HEK293 (cell line): ENCODE results near the gene RFLNA.
A peak's percentile ranks its signal among the peaks of the same experiment; 100 is the strongest.

Source experiments
- CTCF ChIA-PET: fragments of 350-600 bp; formaldehyde crosslinking; extraction: SDS; loops from one replicate; lab custom pipeline; 2021; ENCODE audit warnings: antibody characterized with exemption; lab: Yijun Ruan, JAX
- POLR2A ChIA-PET: fragments of 300-600 bp; formaldehyde crosslinking; extraction: SDS; loops from one replicate; lab custom pipeline; 2020; ENCODE audit warnings: antibody characterized with exemption, inconsistent platforms; lab: Yijun Ruan, JAX
- H3K27ac ChIP-seq: fragments of 200-500 bp; sonication (Bioruptor generic); 2 replicates; pipeline ENCODE4 v1.5.1; 2014; ENCODE audit warnings: low read depth, low read length, control low read depth, inconsistent platforms; ENCODE audit errors: extremely low read depth
- H3K36me3 ChIP-seq, 2 experiments: fragments of 200-500 bp in 1 of 2; sonication (Bioruptor generic) in 1 of 2; 1 replicate in 1 of 2; 2 replicates in 1 of 2; pipeline ENCODE4 v1.5.1; 2014 to 2017; ENCODE audit warnings: inconsistent platforms in 2 of 2, low read length in 2 of 2; ENCODE audit not compliant: control insufficient read depth in 2 of 2, insufficient read depth in 1 of 2
- H3K4me1 ChIP-seq: fragments of 200-500 bp; sonication (Bioruptor generic); 2 replicates; pipeline ENCODE4 v1.5.1; 2014; ENCODE audit warnings: mild to moderate bottlenecking, low read length, inconsistent platforms; ENCODE audit not compliant: control insufficient read depth, insufficient read depth
- H3K4me3 ChIP-seq: 2 replicates; pipeline ENCODE4 v1.5.1; 2011; ENCODE audit warnings: low read depth, mild to moderate bottlenecking, control low read depth, low read length, moderate library complexity
- H3K9me3 ChIP-seq: fragments of 200-500 bp; sonication (Bioruptor generic); 2 replicates; pipeline ENCODE4 v1.5.1; 2014; ENCODE audit warnings: low read depth, low read length, inconsistent platforms; ENCODE audit not compliant: control insufficient read depth, insufficient read depth
- PBX3 ChIP-seq: sonication (generic); formaldehyde crosslinking; IDR thresholded peaks from 2 replicates; pipeline ENCODE4 v1.8.1; 2022; ENCODE audit warnings: mild to moderate bottlenecking, moderate library complexity, missing genetic modification reagents
- REPIN1 ChIP-seq: fragments of 450-650 bp; formaldehyde crosslinking; IDR thresholded peaks from 2 replicates; pipeline ENCODE4 v1.5.1; 2017; ENCODE audit warnings: missing biosample characterization, missing genetic modification characterization, low read depth
- ZFHX2 ChIP-seq: fragments of 450-650 bp; formaldehyde crosslinking; conservative IDR thresholded peaks from 2 replicates; pipeline ENCODE4 v1.5.1; 2016; ENCODE audit warnings: missing biosample characterization, missing genetic modification characterization
- ZNF266 ChIP-seq: fragments of 450-650 bp; formaldehyde crosslinking; IDR thresholded peaks from 2 replicates; pipeline ENCODE4 v1.5.1; 2016; ENCODE audit warnings: missing biosample characterization, missing genetic modification characterization, low read depth
- ZNF324 ChIP-seq: fragments of 450-650 bp; formaldehyde crosslinking; IDR thresholded peaks from 2 replicates; pipeline ENCODE4 v1.5.1; 2016; ENCODE audit warnings: missing biosample characterization, missing genetic modification characterization
- ZNF341 ChIP-seq: fragments of 450-650 bp; formaldehyde crosslinking; IDR thresholded peaks from 2 replicates; pipeline ENCODE4; 2016; ENCODE audit warnings: low read depth, missing biosample characterization, missing genetic modification characterization
- ZNF391 ChIP-seq: fragments of 450-650 bp; formaldehyde crosslinking; IDR thresholded peaks from 2 replicates; pipeline ENCODE4 v1.5.1; 2016; ENCODE audit warnings: low read depth, missing biosample characterization, missing genetic modification characterization, borderline replicate concordance
- ZNF510 ChIP-seq: fragments of 450-650 bp; formaldehyde crosslinking; IDR thresholded peaks from 2 replicates; pipeline ENCODE4 v1.5.1; 2018; ENCODE audit warnings: mild to moderate bottlenecking, missing genetic modification characterization, missing biosample characterization; ENCODE audit not compliant: insufficient replicate concordance
- ZNF560 ChIP-seq: fragments of 450-650 bp; formaldehyde crosslinking; IDR thresholded peaks from 2 replicates; pipeline ENCODE4 v1.5.1; 2017; ENCODE audit warnings: missing biosample characterization, missing genetic modification characterization, borderline replicate concordance
- ZNF561 ChIP-seq: fragments of 450-650 bp; IDR thresholded peaks from 2 replicates; pipeline ENCODE4 v1.5.1; 2018; ENCODE audit warnings: missing biosample characterization, missing genetic modification characterization, borderline replicate concordance
- ZNF621 ChIP-seq: fragments of 450-650 bp; formaldehyde crosslinking; IDR thresholded peaks from 2 replicates; pipeline ENCODE4 v1.5.1; 2017; ENCODE audit warnings: missing biosample characterization, missing genetic modification characterization
- ZNF639 ChIP-seq: fragments of 450-650 bp; formaldehyde crosslinking; IDR thresholded peaks from 2 replicates; pipeline ENCODE4 v1.5.1; 2016; ENCODE audit warnings: missing biosample characterization, missing genetic modification characterization
- ZNF670 ChIP-seq: fragments of 450-650 bp; formaldehyde crosslinking; IDR thresholded peaks from 2 replicates; pipeline ENCODE4 v1.5.1; 2016; ENCODE audit warnings: missing biosample characterization, missing genetic modification characterization, low read depth
- TF ChIP-seq, protein P1 (sequence below): fragments of 450-650 bp; formaldehyde crosslinking; conservative IDR thresholded peaks from 2 replicates; pipeline ENCODE4 v1.5.1; 2016; ENCODE audit warnings: low read depth, missing biosample characterization, missing genetic modification characterization
- TF ChIP-seq, protein P2 (sequence below): fragments of 450-650 bp; formaldehyde crosslinking; IDR thresholded peaks from 2 replicates; pipeline ENCODE4 v1.5.1; 2017; ENCODE audit warnings: missing biosample characterization, missing genetic modification characterization
- TF ChIP-seq, protein P3 (sequence below): fragments of 450-650 bp; formaldehyde crosslinking; IDR thresholded peaks from 2 replicates; pipeline ENCODE4 v1.5.1; 2016; ENCODE audit warnings: missing biosample characterization, missing genetic modification characterization
- TF ChIP-seq, protein P4 (sequence below): fragments of 450-650 bp; formaldehyde crosslinking; IDR thresholded peaks from 2 replicates; pipeline ENCODE4 v1.5.1; 2016; ENCODE audit warnings: missing biosample characterization, missing genetic modification characterization

The RFLNA gene

GRCh38 chr12:124303579-124304313 is 8.9 kb downstream of the RFLNA start (continued):
- TF ChIP-seq, protein P1, sequence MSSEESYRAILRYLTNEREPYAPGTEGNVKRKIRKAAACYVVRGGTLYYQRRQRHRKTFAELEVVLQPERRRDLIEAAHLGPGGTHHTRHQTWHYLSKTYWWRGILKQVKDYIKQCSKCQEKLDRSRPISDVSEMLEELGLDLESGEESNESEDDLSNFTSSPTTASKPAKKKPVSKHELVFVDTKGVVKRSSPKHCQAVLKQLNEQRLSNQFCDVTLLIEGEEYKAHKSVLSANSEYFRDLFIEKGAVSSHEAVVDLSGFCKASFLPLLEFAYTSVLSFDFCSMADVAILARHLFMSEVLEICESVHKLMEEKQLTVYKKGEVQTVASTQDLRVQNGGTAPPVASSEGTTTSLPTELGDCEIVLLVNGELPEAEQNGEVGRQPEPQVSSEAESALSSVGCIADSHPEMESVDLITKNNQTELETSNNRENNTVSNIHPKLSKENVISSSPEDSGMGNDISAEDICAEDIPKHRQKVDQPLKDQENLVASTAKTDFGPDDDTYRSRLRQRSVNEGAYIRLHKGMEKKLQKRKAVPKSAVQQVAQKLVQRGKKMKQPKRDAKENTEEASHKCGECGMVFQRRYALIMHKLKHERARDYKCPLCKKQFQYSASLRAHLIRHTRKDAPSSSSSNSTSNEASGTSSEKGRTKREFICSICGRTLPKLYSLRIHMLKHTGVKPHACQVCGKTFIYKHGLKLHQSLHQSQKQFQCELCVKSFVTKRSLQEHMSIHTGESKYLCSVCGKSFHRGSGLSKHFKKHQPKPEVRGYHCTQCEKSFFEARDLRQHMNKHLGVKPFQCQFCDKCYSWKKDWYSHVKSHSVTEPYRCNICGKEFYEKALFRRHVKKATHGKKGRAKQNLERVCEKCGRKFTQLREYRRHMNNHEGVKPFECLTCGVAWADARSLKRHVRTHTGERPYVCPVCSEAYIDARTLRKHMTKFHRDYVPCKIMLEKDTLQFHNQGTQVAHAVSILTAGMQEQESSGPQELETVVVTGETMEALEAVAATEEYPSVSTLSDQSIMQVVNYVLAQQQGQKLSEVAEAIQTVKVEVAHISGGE (tag by site-specific recombination): no peak
- TF ChIP-seq ZNF560 (tag by site-specific recombination): no peak
- no peak for TF ChIP-seq PBX3 (CRISPR knock-in tag)
- TF ChIP-seq, all 188 proteins: peak for 0

- Histone ChIP-seq H3K36me3 (no peaks in the 10 kb centered on the region), H3K9me3 (no peaks in the 10 kb centered on the region), H3K27ac (no peak overlapping the region), H3K4me3 (no peak overlapping the region), H3K4me1 (no peaks in the 10 kb centered on the region)
- CTCF ChIA-PET: no interaction called here
- 0 out of 2 replicates have a peak, but pooled peaks have one; percentile 22 for TF ChIP-seq ZFHX2 (tag by site-specific recombination)
- 0 out of 2 replicates have a peak, but pooled peaks have one; percentile 20 for TF ChIP-seq ZNF341 (tag by site-specific recombination)
- TF ChIP-seq, protein P2, sequence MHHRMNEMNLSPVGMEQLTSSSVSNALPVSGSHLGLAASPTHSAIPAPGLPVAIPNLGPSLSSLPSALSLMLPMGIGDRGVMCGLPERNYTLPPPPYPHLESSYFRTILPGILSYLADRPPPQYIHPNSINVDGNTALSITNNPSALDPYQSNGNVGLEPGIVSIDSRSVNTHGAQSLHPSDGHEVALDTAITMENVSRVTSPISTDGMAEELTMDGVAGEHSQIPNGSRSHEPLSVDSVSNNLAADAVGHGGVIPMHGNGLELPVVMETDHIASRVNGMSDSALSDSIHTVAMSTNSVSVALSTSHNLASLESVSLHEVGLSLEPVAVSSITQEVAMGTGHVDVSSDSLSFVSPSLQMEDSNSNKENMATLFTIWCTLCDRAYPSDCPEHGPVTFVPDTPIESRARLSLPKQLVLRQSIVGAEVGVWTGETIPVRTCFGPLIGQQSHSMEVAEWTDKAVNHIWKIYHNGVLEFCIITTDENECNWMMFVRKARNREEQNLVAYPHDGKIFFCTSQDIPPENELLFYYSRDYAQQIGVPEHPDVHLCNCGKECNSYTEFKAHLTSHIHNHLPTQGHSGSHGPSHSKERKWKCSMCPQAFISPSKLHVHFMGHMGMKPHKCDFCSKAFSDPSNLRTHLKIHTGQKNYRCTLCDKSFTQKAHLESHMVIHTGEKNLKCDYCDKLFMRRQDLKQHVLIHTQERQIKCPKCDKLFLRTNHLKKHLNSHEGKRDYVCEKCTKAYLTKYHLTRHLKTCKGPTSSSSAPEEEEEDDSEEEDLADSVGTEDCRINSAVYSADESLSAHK (tag by site-specific recombination): no peak
- POLR2A ChIA-PET: no interaction called here
Measured at GRCh38 chr12:124304314-124304790, 9.5 kb downstream of the RFLNA start.

DNA sequence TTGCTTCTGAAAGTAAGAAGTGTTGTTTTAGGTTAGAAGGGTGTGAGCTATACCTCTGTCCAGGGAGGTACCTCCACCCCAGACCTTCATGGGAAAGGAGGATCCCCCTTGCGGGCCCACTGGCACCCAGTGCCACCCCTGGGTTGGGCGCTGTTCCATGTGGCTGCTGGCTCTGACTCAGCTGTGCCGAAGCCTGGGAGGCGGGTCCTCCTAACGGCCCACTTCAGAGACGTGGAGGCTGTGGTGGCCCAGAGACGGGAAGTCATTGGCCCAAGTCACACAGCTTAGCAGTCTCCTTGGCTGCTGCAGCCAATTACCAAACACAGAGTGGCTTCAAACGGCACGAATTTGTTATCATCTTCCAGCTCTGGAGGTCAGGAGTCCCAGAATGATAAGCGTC is 10.2 kb downstream of the RFLNA start:
- Histone ChIP-seq H3K27ac (no peak overlapping the region), H3K36me3 (no peaks in the 10 kb centered on the region), H3K4me3 (no peak overlapping the region), H3K4me1 (no peaks in the 10 kb centered on the region), H3K9me3 (no peaks in the 10 kb centered on the region)
- POLR2A ChIA-PET: no interaction called here
- CTCF ChIA-PET: no interaction called here
- TF ChIP-seq, protein P3, sequence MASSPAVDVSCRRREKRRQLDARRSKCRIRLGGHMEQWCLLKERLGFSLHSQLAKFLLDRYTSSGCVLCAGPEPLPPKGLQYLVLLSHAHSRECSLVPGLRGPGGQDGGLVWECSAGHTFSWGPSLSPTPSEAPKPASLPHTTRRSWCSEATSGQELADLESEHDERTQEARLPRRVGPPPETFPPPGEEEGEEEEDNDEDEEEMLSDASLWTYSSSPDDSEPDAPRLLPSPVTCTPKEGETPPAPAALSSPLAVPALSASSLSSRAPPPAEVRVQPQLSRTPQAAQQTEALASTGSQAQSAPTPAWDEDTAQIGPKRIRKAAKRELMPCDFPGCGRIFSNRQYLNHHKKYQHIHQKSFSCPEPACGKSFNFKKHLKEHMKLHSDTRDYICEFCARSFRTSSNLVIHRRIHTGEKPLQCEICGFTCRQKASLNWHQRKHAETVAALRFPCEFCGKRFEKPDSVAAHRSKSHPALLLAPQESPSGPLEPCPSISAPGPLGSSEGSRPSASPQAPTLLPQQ: no peak
- TF ChIP-seq ZNF510 (tag by site-specific recombination) (no peak), ZNF324 (tag by site-specific recombination) (no peak), ZNF561 (tag by site-specific recombination) (no peak), ZNF266 (tag by site-specific recombination) (no peak), ZNF621 (no peak), ZNF670 (tag by site-specific recombination) (no peak), ZNF639 (tag by site-specific recombination) (no peak), REPIN1 (tag by site-specific recombination) (no peak), ZNF391 (tag by site-specific recombination) (no peak), PBX3 (CRISPR knock-in tag) (no peak)
- TF ChIP-seq, protein P4, sequence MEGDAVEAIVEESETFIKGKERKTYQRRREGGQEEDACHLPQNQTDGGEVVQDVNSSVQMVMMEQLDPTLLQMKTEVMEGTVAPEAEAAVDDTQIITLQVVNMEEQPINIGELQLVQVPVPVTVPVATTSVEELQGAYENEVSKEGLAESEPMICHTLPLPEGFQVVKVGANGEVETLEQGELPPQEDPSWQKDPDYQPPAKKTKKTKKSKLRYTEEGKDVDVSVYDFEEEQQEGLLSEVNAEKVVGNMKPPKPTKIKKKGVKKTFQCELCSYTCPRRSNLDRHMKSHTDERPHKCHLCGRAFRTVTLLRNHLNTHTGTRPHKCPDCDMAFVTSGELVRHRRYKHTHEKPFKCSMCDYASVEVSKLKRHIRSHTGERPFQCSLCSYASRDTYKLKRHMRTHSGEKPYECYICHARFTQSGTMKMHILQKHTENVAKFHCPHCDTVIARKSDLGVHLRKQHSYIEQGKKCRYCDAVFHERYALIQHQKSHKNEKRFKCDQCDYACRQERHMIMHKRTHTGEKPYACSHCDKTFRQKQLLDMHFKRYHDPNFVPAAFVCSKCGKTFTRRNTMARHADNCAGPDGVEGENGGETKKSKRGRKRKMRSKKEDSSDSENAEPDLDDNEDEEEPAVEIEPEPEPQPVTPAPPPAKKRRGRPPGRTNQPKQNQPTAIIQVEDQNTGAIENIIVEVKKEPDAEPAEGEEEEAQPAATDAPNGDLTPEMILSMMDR: no peak
